Fibroblast of the aortic adventitia (primary cell): ENCODE measurements around the gene SLK. TPM values are rescaled to one million over a fixed set of nuclear protein-coding genes. Genes with fewer than 3 reads are reported as not detected.

ENCODE experiments used
- DNase-seq: peaks from one replicate; pipeline ENCODE4 v3.0.0-alpha.2; 2010; ENCODE audit warnings: low read depth
- H3K4me3 ChIP-seq: 2 replicates; pipeline ENCODE4 v1.5.1; 2011; ENCODE audit warnings: low read depth, mild to moderate bottlenecking, control low read depth, low read length, moderate library complexity
- CTCF ChIP-seq: IDR thresholded peaks from 2 replicates; pipeline ENCODE4 v1.5.1; 2011; ENCODE audit warnings: mild to moderate bottlenecking, low read length, control low read depth, inconsistent platforms; ENCODE audit not compliant: insufficient read depth
- total RNA-seq: library from RNA; depleted of rRNA; stranded (reverse); fragments of >200 nt; gene quantifications from 2 replicates; pipeline ENCODE4 v1.2.3, GENCODE V29; 2012; ENCODE audit warnings: low replicate concordance

Gene SLK
- total RNA-seq, 1 donor: 81.3 TPM

GRCh38 chr10:103998805-103999204 is 31.9 kb downstream of the SLK start:
- no peak for DNase-seq

DNA sequence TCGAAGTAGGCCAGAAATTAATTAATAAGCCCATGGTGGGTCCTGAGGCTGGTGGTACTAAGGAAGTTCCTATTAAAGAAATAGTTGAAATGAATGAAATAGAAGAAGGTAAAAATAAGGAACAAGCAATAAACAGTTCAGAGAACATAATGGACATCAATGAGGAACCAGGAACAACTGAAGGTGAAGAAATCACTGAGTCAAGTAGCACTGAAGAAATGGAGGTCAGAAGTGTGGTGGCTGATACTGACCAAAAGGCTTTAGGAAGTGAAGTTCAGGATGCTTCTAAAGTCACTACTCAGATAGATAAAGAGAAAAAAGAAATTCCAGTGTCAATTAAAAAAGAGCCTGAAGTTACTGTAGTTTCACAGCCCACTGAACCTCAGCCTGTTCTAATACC is 36.0 kb downstream of the SLK start:
- TF ChIP-seq CTCF: no peak
- no peak for DNase-seq
- no peak overlapping the region for H3K4me3 ChIP-seq

More at GRCh38 chr10:103998805-103999204, 31.9 kb downstream of the SLK start:
- no peak overlapping the region for H3K4me3 ChIP-seq
- TF ChIP-seq CTCF: no peak

- DNase-seq: no peak
- TF ChIP-seq CTCF: no peak
- H3K4me3 ChIP-seq: no peak overlapping the region
Observed at GRCh38 chr10:104005172-104005863, 38.4 kb downstream of the SLK start.

DNA sequence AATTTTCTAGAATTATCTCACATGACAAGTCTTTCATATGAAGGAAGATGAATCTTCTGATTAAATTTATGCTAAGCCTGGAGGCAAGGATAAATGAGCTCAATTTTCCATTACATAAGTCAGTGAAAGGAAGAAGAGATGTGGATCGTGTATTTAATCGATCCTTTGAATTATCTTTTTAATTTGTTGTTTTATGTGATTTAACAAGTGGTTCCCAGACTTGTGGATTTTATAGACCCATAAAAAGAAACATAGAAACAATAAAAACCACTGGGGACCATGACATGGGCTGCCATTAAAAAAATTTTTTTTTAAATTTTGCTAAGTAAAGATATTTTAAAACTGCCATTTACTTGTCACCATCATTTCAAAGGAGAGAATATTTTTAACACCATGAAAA is 45.0 kb downstream of the SLK start:
- DNase-seq: no peak
- no peak overlapping the region for H3K4me3 ChIP-seq
- TF ChIP-seq CTCF: no peak

DNA sequence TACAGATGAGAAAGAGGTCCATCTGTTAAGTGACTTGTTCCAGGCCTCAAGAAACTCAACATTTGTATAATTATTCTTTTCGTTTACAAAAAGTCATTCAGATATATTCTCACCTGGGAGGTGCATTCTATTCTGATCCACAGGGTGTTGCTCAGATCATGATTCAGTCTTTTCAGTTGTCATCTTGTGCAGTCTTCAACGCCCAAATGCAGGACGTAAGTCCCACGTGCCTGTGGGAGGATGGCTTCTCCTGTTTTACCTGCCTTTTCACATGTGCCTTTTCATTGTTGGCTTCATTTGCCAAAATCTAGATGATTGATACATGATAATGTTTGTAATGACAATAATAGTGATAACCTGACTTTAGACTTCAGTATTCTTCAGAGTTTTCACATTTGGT is 46.5 kb downstream of the SLK start:
- H3K4me3 ChIP-seq: no peak overlapping the region
- no peak for DNase-seq
- no peak for TF ChIP-seq CTCF

DNA sequence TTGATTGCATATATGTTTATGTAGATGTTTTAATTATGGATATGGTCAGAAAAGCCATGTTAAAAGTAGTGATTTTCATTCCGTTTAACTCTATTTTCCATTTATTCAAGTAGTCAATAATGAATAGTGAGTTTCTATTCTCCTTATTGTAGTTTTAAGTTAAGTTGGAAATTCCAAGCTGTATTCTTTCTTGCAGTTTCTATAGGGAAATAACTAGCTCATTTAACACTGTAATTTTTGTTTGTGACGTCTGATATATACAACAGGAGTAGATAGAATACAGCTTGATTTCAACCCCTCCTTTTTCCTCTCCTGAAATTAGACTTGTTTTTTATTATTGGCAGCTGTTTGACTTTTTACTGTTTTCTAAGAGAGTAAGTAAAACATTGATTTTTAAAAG is 47.2 kb downstream of the SLK start:
- TF ChIP-seq CTCF: no peak
- H3K4me3 ChIP-seq: no peak overlapping the region
- DNase-seq: no peak

- DNase-seq: no peak
- no peak overlapping the region for H3K4me3 ChIP-seq
- no peak for TF ChIP-seq CTCF
Observed at GRCh38 chr10:104016661-104017060, 49.7 kb downstream of the SLK start.
